ENCODE data around the gene C5AR1. TPM values are rescaled to one million over a fixed set of nuclear protein-coding genes. Genes with fewer than 3 reads are reported as not detected.

The C5AR1 gene
- total RNA-seq, 4 donors from 2014 or later: 8.5 to 90.8 (median 22.0) TPM

Other genes with a start within 250 kb of the C5AR1 start
- gene ZC3H4, start 196.1 kb upstream of the C5AR1 start, total RNA-seq: 10 to 100 TPM; 11.9 to 26.9 (median 17.5) TPM
- gene SAE1, start 179.0 kb upstream of the C5AR1 start, total RNA-seq: 10 to 100 TPM; 43.9 to 56.7 (median 51.4) TPM
- gene BBC3, start 78.7 kb upstream of the C5AR1 start, total RNA-seq: 1 to 10 TPM in 3 of 4 donors, not detected in 1; 2.8 to 6.1 (median 4.0) TPM
- gene CCDC9, start 53.3 kb upstream of the C5AR1 start, total RNA-seq: 10 to 100 TPM in 2 of 4 donors, 1 to 10 TPM in 2; 6.4 to 23.2 (median 11.4) TPM
- 1 to 10 TPM; 1.6 to 8.4 (median 5.8) TPM for gene INAFM1, start 35.0 kb upstream of the C5AR1 start, total RNA-seq
- gene C5AR2, start 22.3 kb downstream of the C5AR1 start, total RNA-seq: 10 to 100 TPM in 2 of 4 donors, 1 to 10 TPM in 2; 1.3 to 27.9 (median 8.4) TPM
- gene DHX34, start 39.5 kb downstream of the C5AR1 start, total RNA-seq: 1 to 10 TPM; 7.3 to 8.2 (median 8.1) TPM
- gene MEIS3, start 109.7 kb downstream of the C5AR1 start, total RNA-seq: 10 to 100 TPM in 1 of 4 donors, 1 to 10 TPM in 3; 3.8 to 10.5 (median 6.0) TPM
- 1 to 10 TPM in 1 of 4 donors, under 1 TPM in 2, not detected in 1; 0.17 to 4.3 (median 0.22) TPM for gene SLC8A2, start 162.0 kb downstream of the C5AR1 start, total RNA-seq
- gene KPTN, start 174.4 kb downstream of the C5AR1 start, total RNA-seq: 1 to 10 TPM; 3.9 to 7.2 (median 4.1) TPM
- 100 to 1,000 TPM in 1 of 4 donors, 10 to 100 TPM in 3; 73.5 to 179 (median 90.9) TPM for gene NAPA, start 205.2 kb downstream of the C5AR1 start, total RNA-seq

Measured in subcutaneous adipose tissue (tissue), 4 donors.